SW480 (cell line): ENCODE measurements around the gene BMF.
"Not testable (repeated sequence)": the region's sequence is repeated elsewhere in the genome, so short reads cannot be mapped to it uniquely, and the experiment has no call there.

ENCODE experiments used
- DNase-seq: peaks from one replicate; pipeline ENCODE4 v3.0.0-alpha.2; 2016; ENCODE audit warnings: low spot score

The BMF gene

GRCh38 chr15:40087991-40088928 is 20.4 kb downstream of the BMF start:
- DNase-seq = no peak

- no peak for DNase-seq
Observed at GRCh38 chr15:40087068-40087810, 21.4 kb downstream of the BMF start.

GRCh38 chr15:40085266-40085665 is 23.4 kb downstream of the BMF start:
- no peak for DNase-seq

DNA sequence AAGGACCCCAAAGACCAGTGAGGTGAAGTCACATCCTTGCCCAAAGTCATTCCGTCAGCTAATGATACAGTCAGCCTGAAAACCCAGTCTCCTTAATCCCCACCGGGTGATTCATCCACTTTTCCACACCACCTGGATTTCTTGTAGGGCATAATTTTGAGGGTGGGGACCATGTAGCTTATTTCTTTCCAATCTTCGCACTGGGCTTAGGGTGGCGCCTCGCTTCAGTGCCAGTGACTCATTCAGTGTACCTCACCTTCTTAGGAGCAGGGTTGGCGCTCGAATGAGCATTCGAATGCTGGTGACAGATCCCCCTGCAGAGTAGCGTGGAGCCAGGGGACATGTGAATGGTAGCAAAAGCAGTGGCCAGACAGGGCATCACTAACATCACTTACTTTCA is 24.0 kb downstream of the BMF start:
- no peak for DNase-seq

DNA sequence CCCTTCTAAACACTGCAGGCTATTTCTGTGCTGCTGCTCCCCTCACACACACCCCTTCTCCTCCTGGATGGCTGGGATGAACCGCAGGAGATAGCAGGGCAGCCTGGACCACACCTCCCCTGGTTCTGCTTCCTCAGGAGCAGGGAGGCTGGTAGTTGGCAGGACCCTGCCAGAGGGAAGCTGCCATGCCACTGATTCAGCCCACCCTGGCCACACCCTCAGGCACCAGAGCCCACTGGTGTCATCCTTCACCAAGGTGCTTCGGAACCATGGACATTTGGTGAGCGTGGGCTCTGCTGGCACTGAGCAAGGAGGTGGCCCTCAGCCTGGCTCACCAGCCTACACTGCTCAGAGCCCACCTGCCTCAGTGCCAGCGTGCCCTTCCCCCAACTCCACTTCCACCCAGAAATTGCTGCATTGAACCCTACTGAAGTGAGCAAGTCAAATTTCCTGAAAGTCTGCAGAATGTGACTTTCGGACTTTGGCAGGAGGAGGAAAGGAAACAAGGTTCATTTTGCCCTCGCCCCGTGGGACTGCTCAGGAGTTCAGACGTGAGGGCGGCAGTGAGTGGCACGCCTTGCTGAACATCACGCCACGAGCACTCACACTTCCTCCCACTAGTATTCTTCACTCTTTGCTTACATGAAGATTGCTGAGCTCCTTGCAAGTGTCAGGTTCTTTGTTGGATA is 26.3 kb downstream of the BMF start:
- DNase-seq = no peak

DNA sequence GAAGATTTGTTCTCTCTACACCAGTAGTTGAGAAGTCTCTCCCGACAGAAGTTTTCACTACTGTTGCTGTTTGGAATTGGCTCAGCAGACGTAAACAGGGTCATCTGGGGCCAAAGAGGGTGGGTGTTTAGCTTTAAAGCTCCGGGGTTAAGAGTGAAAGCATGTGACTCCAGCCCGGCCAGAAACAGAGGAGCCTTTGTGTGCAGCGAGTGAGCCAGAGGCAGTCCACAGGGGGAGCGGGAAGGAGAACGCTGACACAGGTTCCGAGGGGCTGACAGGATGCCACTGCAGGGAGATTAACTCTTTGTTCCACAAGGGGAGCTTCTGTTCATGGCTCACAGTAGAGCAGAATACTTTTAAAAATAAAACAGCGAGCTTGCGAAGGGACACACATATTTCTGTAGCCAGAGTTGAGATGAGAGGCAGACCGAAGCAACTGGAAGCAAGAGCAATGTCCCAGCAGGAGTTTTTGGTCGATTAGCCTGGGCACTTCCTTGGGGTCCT is 26.9 kb downstream of the BMF start:
- DNase-seq = peak; percentile 90

GRCh38 chr15:40080847-40081246 is 27.8 kb downstream of the BMF start:
- DNase-seq = peak; percentile 4

- DNase-seq = no peak
Observed at GRCh38 chr15:40080104-40080503, 28.6 kb downstream of the BMF start.

- no peak for DNase-seq
Observed at GRCh38 chr15:40079456-40079855, 29.2 kb downstream of the BMF start.

DNA sequence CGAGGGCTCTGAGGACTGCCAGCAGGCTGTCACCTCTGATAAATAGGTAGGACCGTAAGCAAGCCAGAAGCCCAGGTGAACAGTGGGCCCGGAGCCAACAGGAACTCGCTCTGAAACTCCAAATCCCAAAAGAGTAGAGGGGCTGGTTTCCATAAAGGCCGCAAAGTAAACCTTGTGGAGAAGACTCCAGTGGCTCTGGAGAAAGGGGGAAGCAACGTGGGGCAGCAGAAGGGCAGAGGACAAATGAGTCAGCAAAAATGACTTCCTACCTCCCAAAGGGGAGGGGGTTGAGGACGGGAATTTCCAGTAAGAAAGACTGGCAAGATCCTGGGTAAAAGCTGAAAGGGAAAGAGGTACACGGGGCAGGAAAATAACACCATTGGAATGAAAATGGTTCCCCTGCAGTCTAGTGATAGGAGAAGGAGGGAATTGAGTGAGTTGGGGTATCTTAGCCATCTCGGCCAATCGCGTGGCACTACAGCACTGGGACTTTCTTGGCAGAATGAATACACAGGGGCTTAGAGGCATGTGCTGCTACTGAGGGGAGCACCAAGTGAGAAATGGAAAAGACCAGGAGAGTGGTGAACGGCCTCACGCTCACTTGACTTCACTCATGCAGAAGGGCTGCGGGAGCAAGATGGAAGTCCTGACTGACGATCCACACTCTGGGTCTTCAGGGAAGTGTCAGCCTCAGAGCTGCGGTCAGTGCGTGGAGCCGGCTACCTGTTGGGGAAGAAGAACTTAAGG is 33.2 kb downstream of the BMF start:
- no peak for DNase-seq

GRCh38 chr15:40074656-40075055 is 34.0 kb downstream of the BMF start:
- DNase-seq = not testable (repeated sequence)

GRCh38 chr15:40073716-40074490 is 34.8 kb downstream of the BMF start:
- not testable (repeated sequence) for DNase-seq

DNA sequence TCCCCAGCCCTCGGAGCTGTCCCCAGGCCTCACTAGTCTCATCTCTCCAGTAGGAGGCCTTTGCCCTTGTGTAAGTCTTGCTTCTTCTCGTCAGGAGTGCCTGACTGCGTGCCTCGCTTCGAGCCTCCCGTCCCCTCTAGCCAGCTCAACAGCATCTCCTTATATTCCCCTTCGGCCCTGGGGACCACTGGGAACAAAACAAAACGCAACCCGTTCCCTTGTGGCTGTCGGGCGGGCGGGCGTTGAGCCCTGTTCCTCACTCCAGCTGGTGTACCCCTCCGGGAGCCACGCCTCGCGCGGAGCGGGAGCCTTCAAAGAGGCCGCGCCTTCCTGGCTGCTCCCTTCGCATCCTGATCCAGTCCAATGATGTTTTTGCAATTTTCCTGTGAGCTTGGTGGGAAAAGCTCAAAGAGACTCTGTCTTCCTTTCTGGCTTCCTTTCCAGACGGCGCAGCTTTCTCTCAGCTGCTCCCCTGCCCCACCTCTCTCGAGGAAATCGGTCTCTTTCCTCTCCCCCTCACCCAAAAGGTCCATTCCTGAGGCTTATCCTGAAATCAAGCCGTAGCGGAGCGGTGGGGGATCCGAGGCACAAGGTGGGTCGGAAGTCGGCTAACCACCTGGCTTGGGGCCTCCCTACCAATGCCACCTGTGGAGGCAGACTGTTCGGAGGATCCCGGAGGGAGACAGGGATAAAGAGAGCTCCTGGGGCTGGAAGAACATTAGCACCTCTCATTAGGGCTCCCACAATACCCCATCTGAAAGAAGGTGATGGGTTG is 36.3 kb downstream of the BMF start:
- peak; percentile 51 for DNase-seq

- DNase-seq = no peak
Observed at GRCh38 chr15:40070608-40071218, 38.0 kb downstream of the BMF start.

DNA sequence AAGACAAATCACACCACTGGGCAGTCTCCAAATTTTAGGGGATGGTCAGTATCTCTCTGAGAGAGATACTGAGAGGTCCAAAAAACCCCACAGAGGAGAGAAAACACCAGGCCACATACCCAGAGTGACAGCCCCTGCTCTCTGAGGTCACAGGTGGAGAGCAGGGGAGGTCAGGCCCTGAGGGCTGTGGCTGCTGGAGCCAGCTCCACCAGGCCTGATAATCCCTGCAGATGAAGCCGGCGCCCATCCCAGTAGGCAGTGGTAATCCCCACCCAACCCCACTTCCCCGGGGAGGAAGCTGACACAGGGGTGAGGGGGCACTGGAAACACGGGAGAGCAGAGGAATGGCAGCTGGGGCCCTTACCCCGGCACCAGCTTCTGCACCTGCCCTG is 38.5 kb downstream of the BMF start:
- DNase-seq = no peak

GRCh38 chr15:40069178-40070165 is 39.2 kb downstream of the BMF start:
- DNase-seq = peak; percentile 78

GRCh38 chr15:40067921-40068624 is 40.6 kb downstream of the BMF start:
- DNase-seq = no peak

GRCh38 chr15:40066589-40066988 is 42.1 kb downstream of the BMF start:
- no peak for DNase-seq
